GM06990 (cell line): ENCODE data around the gene SUPT3H.

Source experiments
- DNase-seq: peaks from one replicate; pipeline ENCODE4 v3.0.0-alpha.2; 2011; ENCODE audit not compliant: insufficient read length; ENCODE audit errors: extremely low read depth
- H3K27me3 ChIP-seq: replicated peaks from 2 replicates; pipeline ENCODE4 v1.6.0; 2011; ENCODE audit warnings: low read length; ENCODE audit not compliant: control insufficient read depth, insufficient read depth
- H3K36me3 ChIP-seq: 2 replicates; pipeline ENCODE4 v1.5.1; 2011; ENCODE audit warnings: low read length; ENCODE audit not compliant: control insufficient read depth, insufficient read depth
- H3K4me3 ChIP-seq: replicated peaks from 2 replicates; pipeline ENCODE4 v1.5.1; 2011; ENCODE audit warnings: low read depth, mild to moderate bottlenecking, control low read depth, low read length
- CTCF ChIP-seq: IDR thresholded peaks from 2 replicates; pipeline ENCODE4 v1.5.1; 2011; ENCODE audit warnings: low read length, control low read depth, mild to moderate bottlenecking, inconsistent platforms; ENCODE audit not compliant: insufficient read depth, poor library complexity, severe bottlenecking

Gene SUPT3H

GRCh38 chr6:45002390-45003105 is 375.2 kb downstream of the SUPT3H start:
- Histone ChIP-seq H3K36me3 (no peaks in the 10 kb centered on the region), H3K27me3 (no peaks in the 10 kb centered on the region), H3K4me3 (no peak overlapping the region)
- no peak for TF ChIP-seq CTCF
- DNase-seq, result no peak

- no peaks in the 10 kb centered on the region for H3K36me3 ChIP-seq
- H3K4me3 ChIP-seq, result no peak overlapping the region
- DNase-seq, result peak; percentile 32
- no peak for TF ChIP-seq CTCF
- no peaks in the 10 kb centered on the region for H3K27me3 ChIP-seq
Measured at GRCh38 chr6:45001663-45002062, 376.1 kb downstream of the SUPT3H start.

GRCh38 chr6:45000833-45001232 is 376.9 kb downstream of the SUPT3H start:
- TF ChIP-seq CTCF, result no peak
- Histone ChIP-seq H3K4me3 (no peak overlapping the region), H3K27me3 (no peaks in the 10 kb centered on the region), H3K36me3 (no peaks in the 10 kb centered on the region)
- DNase-seq, result no peak

- no peak for DNase-seq
- no peaks in the 10 kb centered on the region for H3K36me3 ChIP-seq
- no peaks in the 10 kb centered on the region for H3K27me3 ChIP-seq
- TF ChIP-seq CTCF, result no peak
- H3K4me3 ChIP-seq, result no peak overlapping the region
Measured at GRCh38 chr6:44999066-44999465, 378.7 kb downstream of the SUPT3H start.

GRCh38 chr6:44995486-44996132 is 382.1 kb downstream of the SUPT3H start:
- H3K36me3 ChIP-seq, result no peaks in the 10 kb centered on the region
- H3K27me3 ChIP-seq, result no peaks in the 10 kb centered on the region
- TF ChIP-seq CTCF, result no peak
- no peak overlapping the region for H3K4me3 ChIP-seq
- no peak for DNase-seq
